ENCODE results near the gene ACBD3.
"Not testable (repeated sequence)": the region's sequence is repeated elsewhere in the genome, so short reads cannot be mapped to it uniquely, and the experiment has no call there.

ACBD3 gene

GRCh38 chr1:226202666-226203065 lies 16.1 kb upstream of the ACBD3 start:
- H3K27ac ChIP-seq, H3K4me3 ChIP-seq: not testable (repeated sequence)

- H3K4me3 ChIP-seq, result no peak overlapping the region
Observed at GRCh38 chr1:226202246-226202645, 15.7 kb upstream of the ACBD3 start.

GRCh38 chr1:226201029-226201593 lies 14.6 kb upstream of the ACBD3 start:
- H3K27ac ChIP-seq, result no peak overlapping the region

More at GRCh38 chr1:226202246-226202645, 15.7 kb upstream of the ACBD3 start:
- H3K27ac ChIP-seq, result no peak overlapping the region

GRCh38 chr1:226199971-226200370 lies 13.4 kb upstream of the ACBD3 start:
- Histone ChIP-seq H3K4me3 (no peak overlapping the region), H3K27ac (no peak overlapping the region)

More at GRCh38 chr1:226201029-226201593, 14.6 kb upstream of the ACBD3 start:
- no peak overlapping the region for H3K4me3 ChIP-seq

GRCh38 chr1:226195144-226195543 lies 8.6 kb upstream of the ACBD3 start:
- Histone ChIP-seq H3K4me3 (no peak overlapping the region), H3K27ac (no peak overlapping the region)

- peak overlapping the region in 8 of 21 experiments; percentile 88 to 98 (median 94) for H3K27ac ChIP-seq
Observed at GRCh38 chr1:226187380-226187779, 839 bp upstream of the ACBD3 start.

GRCh38 chr1:226187019-226187322 lies 430 bp upstream of the ACBD3 start:
- Histone ChIP-seq H3K4me3 (peak overlapping the region; percentile 57 to 87 (median 78)), H3K27ac (peak overlapping the region; percentile 83 to 98 (median 95))

More at GRCh38 chr1:226187380-226187779, 839 bp upstream of the ACBD3 start:
- peak overlapping the region in 4 of 7 experiments; percentile 66 to 87 (median 78) for H3K4me3 ChIP-seq

- H3K4me3 ChIP-seq, result peak overlapping the region; percentile 57 to 87 (median 78)
- H3K27ac ChIP-seq, result peak overlapping the region in 20 of 21 experiments; percentile 83 to 98 (median 94)
Observed at GRCh38 chr1:226185141-226186036, 1.2 kb downstream of the ACBD3 start.

GRCh38 chr1:226181996-226182714 lies 4.4 kb downstream of the ACBD3 start:
- no peak overlapping the region for H3K4me3 ChIP-seq
- H3K27ac ChIP-seq, result peak overlapping the region in 5 of 21 experiments; percentile 11 to 65 (median 44)

GRCh38 chr1:226176870-226177269 lies 9.7 kb downstream of the ACBD3 start:
- Histone ChIP-seq H3K27ac (no peak overlapping the region), H3K4me3 (no peak overlapping the region)

- Histone ChIP-seq H3K4me3 (no peak overlapping the region), H3K27ac (no peak overlapping the region)
Observed at GRCh38 chr1:226172589-226172988, 14.0 kb downstream of the ACBD3 start.

GRCh38 chr1:226166341-226166740 lies 20.2 kb downstream of the ACBD3 start:
- Histone ChIP-seq H3K27ac (no peak overlapping the region), H3K4me3 (no peak overlapping the region)

GRCh38 chr1:226164154-226164553 lies 22.4 kb downstream of the ACBD3 start:
- H3K27ac ChIP-seq, result no peak overlapping the region
- H3K4me3 ChIP-seq, result no peak overlapping the region

- no peak overlapping the region for H3K27ac ChIP-seq
- H3K4me3 ChIP-seq, result no peak overlapping the region
Observed at GRCh38 chr1:226162898-226163297, 23.6 kb downstream of the ACBD3 start.

GRCh38 chr1:226158983-226159382 lies 27.6 kb downstream of the ACBD3 start:
- Histone ChIP-seq H3K4me3 (no peak overlapping the region), H3K27ac (no peak overlapping the region)

- no peak overlapping the region for H3K4me3 ChIP-seq
- peak overlapping the region in 1 of 21 experiments; percentile 13 for H3K27ac ChIP-seq
Observed at GRCh38 chr1:226158457-226158856, 28.1 kb downstream of the ACBD3 start.

- no peak overlapping the region for H3K4me3 ChIP-seq
- no peak overlapping the region for H3K27ac ChIP-seq
Observed at GRCh38 chr1:226157761-226158316, 28.7 kb downstream of the ACBD3 start.

GRCh38 chr1:226154593-226154992 lies 31.9 kb downstream of the ACBD3 start:
- H3K27ac ChIP-seq, result no peak overlapping the region
- H3K4me3 ChIP-seq, result no peak overlapping the region

- Histone ChIP-seq H3K4me3 (no peak overlapping the region), H3K27ac (no peak overlapping the region)
Observed at GRCh38 chr1:226149806-226150205, 36.7 kb downstream of the ACBD3 start.

GRCh38 chr1:226148121-226148648 lies 38.4 kb downstream of the ACBD3 start:
- Histone ChIP-seq H3K4me3 (no peak overlapping the region), H3K27ac (no peak overlapping the region)

Measured in skin epidermis (tissue), 12 donors.